ENCODE measurements around the gene FBXL4.

DNA sequence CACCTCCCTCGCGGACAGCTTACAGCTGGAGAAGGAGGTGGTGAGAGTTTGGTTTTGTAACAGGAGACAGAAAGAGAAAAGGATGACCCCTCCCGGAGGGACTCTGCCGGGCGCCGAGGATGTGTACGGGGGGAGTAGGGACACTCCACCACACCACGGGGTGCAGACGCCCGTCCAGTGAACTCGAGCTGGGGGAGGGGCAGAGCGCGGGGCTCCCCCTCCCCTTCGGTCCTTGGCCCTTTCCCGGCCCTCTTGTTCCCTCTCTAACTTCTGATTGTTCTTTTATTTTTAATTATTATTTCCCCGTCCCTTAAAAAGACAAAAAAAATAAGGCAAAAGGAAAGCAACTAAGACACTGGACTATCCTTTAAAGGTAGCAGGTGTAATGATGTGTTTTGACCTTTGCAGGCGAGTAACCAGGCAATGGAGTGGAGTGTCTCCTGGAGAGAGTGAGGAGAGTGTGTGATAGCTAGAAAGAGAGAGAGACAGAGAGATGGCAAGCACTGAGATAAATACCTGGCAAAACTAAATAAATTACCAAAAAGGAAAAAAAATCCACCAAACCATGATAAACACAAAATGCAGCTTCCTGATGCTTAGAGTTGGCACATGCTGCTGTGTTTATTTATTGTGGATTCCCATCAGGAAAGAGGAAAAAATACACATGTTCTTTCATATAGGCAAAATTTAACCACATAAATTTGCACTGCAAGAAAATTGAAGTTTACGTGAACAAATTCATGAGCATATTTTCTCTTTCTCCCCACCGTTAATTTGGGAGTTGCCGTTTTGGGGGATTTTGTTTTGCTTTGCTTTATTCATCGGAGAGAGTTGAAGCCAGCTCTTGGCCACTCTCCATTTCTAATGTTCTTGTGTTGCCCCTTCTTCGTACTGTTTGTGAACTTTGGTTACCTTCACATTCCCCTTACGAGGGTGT lies 111.5 kb downstream of the FBXL4 start:
- TF ChIP-seq, protein P1, sequence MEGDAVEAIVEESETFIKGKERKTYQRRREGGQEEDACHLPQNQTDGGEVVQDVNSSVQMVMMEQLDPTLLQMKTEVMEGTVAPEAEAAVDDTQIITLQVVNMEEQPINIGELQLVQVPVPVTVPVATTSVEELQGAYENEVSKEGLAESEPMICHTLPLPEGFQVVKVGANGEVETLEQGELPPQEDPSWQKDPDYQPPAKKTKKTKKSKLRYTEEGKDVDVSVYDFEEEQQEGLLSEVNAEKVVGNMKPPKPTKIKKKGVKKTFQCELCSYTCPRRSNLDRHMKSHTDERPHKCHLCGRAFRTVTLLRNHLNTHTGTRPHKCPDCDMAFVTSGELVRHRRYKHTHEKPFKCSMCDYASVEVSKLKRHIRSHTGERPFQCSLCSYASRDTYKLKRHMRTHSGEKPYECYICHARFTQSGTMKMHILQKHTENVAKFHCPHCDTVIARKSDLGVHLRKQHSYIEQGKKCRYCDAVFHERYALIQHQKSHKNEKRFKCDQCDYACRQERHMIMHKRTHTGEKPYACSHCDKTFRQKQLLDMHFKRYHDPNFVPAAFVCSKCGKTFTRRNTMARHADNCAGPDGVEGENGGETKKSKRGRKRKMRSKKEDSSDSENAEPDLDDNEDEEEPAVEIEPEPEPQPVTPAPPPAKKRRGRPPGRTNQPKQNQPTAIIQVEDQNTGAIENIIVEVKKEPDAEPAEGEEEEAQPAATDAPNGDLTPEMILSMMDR (IDR thresholded peaks at IDR 0.05; ENCODE audit: insufficient read depth, low read length): no peak
- TF ChIP-seq POLR2AphosphoS5 (IDR thresholded peaks at IDR 0.05; ENCODE audit: low read depth): no peak

All from HL-60 (cell line).